Measurements from ENCODE around the gene HNRNPA3. TPM values are rescaled to one million over a fixed set of nuclear protein-coding genes. Genes with fewer than 3 reads are reported as not detected.

The HNRNPA3 gene
- total RNA-seq, 1 donor from 2014 or later, result 132 TPM

- Histone ChIP-seq H3K27me3 (ENCODE audit: low read depth) (no peaks in the 10 kb centered on the region), H3K4me3 (no peak overlapping the region), H3K9me3 (no peaks in the 10 kb centered on the region), H3K27ac (no peak overlapping the region), H3K36me3 (no peaks in the 10 kb centered on the region), H3K4me1 (no peaks in the 10 kb centered on the region)
- ATAC-seq, result no peak
- TF ChIP-seq, protein P1, sequence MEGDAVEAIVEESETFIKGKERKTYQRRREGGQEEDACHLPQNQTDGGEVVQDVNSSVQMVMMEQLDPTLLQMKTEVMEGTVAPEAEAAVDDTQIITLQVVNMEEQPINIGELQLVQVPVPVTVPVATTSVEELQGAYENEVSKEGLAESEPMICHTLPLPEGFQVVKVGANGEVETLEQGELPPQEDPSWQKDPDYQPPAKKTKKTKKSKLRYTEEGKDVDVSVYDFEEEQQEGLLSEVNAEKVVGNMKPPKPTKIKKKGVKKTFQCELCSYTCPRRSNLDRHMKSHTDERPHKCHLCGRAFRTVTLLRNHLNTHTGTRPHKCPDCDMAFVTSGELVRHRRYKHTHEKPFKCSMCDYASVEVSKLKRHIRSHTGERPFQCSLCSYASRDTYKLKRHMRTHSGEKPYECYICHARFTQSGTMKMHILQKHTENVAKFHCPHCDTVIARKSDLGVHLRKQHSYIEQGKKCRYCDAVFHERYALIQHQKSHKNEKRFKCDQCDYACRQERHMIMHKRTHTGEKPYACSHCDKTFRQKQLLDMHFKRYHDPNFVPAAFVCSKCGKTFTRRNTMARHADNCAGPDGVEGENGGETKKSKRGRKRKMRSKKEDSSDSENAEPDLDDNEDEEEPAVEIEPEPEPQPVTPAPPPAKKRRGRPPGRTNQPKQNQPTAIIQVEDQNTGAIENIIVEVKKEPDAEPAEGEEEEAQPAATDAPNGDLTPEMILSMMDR (IDR thresholded peaks at IDR 0.05), result no peak
- DNase-seq, result no peak
- intact Hi-C loops (cut with DNase I), result no loop called here
Observed at GRCh38 chr2:177273408-177273807, 60.8 kb downstream of the HNRNPA3 start.

Small RNAs within 50 kb of the gene (microRNA-seq; reads per million reads assigned to microRNA genes)
- not detected for gene MIR3128 (ENCODE audit: borderline number of aligned reads)

Other genes with a start within 250 kb of the HNRNPA3 start
- 105 TPM for gene NFE2L2, start 51.9 kb downstream of the HNRNPA3 start, total RNA-seq
- gene AGPS, start 180.0 kb downstream of the HNRNPA3 start, total RNA-seq, result 60.1 TPM

Data from lower lobe of right lung (tissue), 2 donors.